LNCAP (cell line): ENCODE measurements around the gene FRAS1.

Experiments
- TF ChIP-seq, protein P1 (sequence below): fragments of 450-650 bp; IDR thresholded peaks from 2 replicates; pipeline ENCODE4 v1.5.1; 2017; ENCODE audit warnings: mild to moderate bottlenecking

Gene FRAS1

DNA sequence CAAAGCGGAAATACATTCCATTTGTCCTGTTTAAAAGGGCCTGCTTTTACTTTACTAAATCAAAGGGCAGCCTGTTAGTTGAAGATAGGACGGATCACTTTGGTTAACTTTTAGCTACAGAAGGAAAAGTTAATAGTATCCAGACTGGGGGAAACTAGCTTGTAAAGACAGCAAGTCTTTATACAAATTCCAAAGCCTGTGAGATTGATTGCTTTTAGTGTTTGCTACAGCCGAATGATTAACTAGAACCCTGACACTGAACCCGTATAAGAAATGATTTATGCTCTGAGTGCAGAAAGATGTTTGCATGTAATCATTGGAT, 93.4 kb downstream of the FRAS1 start:
- TF ChIP-seq, protein P1, sequence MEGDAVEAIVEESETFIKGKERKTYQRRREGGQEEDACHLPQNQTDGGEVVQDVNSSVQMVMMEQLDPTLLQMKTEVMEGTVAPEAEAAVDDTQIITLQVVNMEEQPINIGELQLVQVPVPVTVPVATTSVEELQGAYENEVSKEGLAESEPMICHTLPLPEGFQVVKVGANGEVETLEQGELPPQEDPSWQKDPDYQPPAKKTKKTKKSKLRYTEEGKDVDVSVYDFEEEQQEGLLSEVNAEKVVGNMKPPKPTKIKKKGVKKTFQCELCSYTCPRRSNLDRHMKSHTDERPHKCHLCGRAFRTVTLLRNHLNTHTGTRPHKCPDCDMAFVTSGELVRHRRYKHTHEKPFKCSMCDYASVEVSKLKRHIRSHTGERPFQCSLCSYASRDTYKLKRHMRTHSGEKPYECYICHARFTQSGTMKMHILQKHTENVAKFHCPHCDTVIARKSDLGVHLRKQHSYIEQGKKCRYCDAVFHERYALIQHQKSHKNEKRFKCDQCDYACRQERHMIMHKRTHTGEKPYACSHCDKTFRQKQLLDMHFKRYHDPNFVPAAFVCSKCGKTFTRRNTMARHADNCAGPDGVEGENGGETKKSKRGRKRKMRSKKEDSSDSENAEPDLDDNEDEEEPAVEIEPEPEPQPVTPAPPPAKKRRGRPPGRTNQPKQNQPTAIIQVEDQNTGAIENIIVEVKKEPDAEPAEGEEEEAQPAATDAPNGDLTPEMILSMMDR = no peak

DNA sequence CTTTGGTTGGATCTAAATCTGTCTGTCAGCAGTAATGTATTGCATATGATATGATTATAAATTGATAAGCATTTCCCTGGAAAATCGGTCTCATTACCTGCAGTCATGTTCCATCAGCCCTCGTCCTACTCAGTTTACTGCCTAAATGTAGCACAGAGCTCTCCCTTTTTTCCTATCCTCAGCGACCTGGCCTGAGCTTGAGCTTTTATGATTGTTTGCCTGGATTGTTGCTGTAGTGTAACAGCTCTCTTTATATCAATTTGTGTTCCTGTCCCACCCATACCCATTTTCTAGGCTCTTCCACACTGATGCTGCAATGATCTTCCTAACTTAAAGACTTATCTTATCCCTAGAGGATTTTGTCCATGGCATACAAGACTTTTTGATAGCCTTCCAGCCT, 95.7 kb downstream of the FRAS1 start:
- TF ChIP-seq, protein P1 = no peak

DNA sequence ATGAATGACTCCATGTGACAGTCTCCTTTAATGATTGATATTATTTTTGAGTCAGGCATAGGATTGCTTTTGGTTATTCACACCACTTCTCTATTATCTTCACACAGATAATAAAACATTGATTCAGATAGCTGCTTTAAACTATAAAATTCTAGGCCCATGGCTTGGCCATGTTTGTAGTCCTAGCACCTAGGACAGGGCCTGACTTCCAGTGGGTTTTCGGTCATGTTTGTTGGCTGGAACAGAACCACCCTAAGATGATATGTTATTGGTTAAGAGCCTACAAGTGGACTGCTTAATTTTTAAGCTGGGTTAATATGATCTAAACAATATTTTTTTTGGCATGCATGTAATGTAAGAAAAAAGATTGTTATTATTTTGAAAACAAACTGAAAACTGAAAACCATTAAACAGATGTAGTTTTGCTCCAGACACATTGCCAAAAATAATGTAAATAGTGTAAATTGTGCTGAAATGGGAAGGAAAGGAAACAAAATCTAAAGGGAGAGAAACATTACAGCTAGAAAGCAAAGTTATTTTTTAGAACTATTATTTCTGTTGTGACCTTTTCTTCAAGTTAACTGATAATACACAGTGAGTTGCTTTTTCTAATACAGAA, 98.0 kb downstream of the FRAS1 start:
- TF ChIP-seq, protein P1 = no peak

DNA sequence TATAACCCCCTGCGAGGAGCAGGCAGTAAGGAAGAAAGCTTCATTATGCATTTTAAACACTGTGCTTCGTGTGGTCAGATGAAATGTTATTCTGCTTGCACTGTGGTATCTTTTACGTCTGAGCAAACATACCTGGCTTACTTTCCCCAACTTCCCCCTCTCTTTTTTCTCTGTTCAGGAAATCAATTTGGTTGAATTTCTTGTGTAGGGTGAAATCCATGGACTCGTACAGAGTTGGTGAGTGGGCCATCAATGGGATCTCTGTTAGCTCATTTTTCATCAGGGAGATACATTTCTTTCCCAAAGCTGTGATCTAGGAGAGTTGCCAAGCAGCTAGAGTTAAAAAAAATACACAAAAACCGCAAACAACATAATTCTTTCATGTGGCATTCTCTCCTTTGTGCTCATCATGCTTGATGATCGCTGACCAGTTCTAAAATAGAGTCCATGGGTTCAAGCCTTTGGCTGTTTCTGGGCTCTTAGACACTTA, 98.5 kb downstream of the FRAS1 start:
- TF ChIP-seq, protein P1 = no peak

DNA sequence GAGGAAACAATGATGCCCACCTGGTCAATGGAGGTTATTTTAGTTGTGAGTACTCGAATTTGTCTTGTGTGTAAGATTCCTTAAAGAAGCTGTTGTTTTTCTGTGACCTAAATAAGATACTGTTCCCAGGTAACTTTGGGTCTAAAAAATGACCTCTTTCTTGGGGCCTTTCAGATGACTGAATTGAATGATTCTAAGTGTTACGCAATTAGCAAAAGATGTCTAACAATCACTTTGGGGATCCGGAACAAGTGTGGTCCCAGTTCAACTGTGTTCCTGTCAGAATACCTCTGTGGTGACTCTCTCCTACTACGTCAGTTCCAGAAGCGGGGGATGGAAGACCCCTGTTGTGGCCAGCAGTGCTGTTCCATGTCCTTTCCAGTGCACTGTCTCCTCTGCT, 99.4 kb downstream of the FRAS1 start:
- TF ChIP-seq, protein P1 = no peak

- TF ChIP-seq, protein P1 = no peak
Observed at GRCh38 chr4:78162342-78162741, 105.2 kb downstream of the FRAS1 start.

GRCh38 chr4:78162821-78163220, 105.7 kb downstream of the FRAS1 start:
- TF ChIP-seq, protein P1 = no peak

GRCh38 chr4:78165758-78166157, 108.6 kb downstream of the FRAS1 start:
- TF ChIP-seq, protein P1 = no peak
